Natural killer cell treated with Interleukin-12 subunit alpha and Interleukin-12 subunit beta and Interleukin-15 and Interleukin-18, amount 100 ng/mL, for 72 hours (primary cell): ENCODE measurements around the gene TAS2R20. TPM values are rescaled to one million over a fixed set of nuclear protein-coding genes. Genes with fewer than 3 reads are reported as not detected.
A peak's percentile ranks its signal among the peaks of the same experiment; 100 is the strongest.
"Not testable (repeated sequence)": the region's sequence is repeated elsewhere in the genome, so short reads cannot be mapped to it uniquely, and the experiment has no call there.

Experiments
- ATAC-seq, 2 donors: fragments of 150-1000 bp; cut with Tn5 transposase in 1 of 2; sonication (Bioruptor Pico), chemical (Tn5 transposase) in 1 of 2; 2 replicates each; pipeline ENCODE4 v1.10.0; 2021
- DNase-seq: peaks from one replicate; pipeline ENCODE4 v3.0.0; 2022; ENCODE audit warnings: low spot score
- H3K27ac Mint-ChIP-seq, 2 donors: 1 replicate in 1 of 2; 2 replicates in 1 of 2; pipeline ENCODE4 v1.8.0; 2022; ENCODE audit warnings: mixed read lengths in 2 of 2, mild to moderate bottlenecking in 1 of 2, moderate library complexity in 1 of 2
- H3K27me3 Mint-ChIP-seq, 2 donors: 1 replicate in 1 of 2; 2 replicates in 1 of 2; pipeline ENCODE4 v1.8.0; 2022; ENCODE audit warnings: mixed read lengths in 2 of 2
- H3K36me3 Mint-ChIP-seq: one replicate; pipeline ENCODE4 v1.8.0; 2022; ENCODE audit warnings: mixed read lengths
- H3K4me1 Mint-ChIP-seq, 2 donors: 1 replicate in 1 of 2; 2 replicates in 1 of 2; pipeline ENCODE4 v1.8.0; 2022; ENCODE audit warnings: low read depth in 2 of 2, mixed read lengths in 2 of 2, mild to moderate bottlenecking in 1 of 2
- H3K4me3 Mint-ChIP-seq: one replicate; pipeline ENCODE4 v1.8.0; 2022; ENCODE audit warnings: mixed read lengths
- H3K9me3 Mint-ChIP-seq: 2 replicates; pipeline ENCODE4 v1.8.0; 2022; ENCODE audit warnings: mixed read lengths
- total RNA-seq, 2 donors: library from RNA; stranded (reverse); gene quantifications; one replicate each; pipeline ENCODE4 v1.2.3, GENCODE V29; 2022

TAS2R20 gene, protein sequence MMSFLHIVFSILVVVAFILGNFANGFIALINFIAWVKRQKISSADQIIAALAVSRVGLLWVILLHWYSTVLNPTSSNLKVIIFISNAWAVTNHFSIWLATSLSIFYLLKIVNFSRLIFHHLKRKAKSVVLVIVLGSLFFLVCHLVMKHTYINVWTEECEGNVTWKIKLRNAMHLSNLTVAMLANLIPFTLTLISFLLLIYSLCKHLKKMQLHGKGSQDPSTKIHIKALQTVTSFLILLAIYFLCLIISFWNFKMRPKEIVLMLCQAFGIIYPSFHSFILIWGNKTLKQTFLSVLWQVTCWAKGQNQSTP
- total RNA-seq, result 1 to 10 TPM; 1.6 to 5.2 TPM

DNA sequence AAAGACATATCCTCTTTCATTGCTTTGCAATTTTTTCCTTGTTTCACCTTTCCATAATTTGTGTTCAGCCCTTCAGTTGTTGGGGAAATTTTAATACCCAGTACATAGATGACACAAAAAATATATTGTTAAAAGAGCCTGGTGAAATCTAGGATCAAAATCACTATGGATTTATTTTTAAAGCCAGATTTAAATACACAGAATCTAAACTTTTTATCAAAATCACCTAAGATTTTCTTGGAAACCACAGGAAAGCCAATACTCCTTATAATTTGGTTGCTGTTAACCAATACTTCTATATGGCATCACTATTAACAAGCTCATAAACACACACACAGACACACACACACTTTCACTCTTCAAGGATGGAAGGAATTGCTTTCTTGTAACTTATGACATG lies at the start of gene TAS2R20:
Gene TAS2R20 (minus strand): TSS at position 101 of the 400 bp plus-strand sequence. CDS start 429 bp downstream, outside the sequence.
- Mint-ChIP-seq H3K27ac (no peak within 1 kb of the TSS), H3K36me3 (no peaks in the 10 kb centered on the region), H3K4me1 (no peaks in the 10 kb centered on the region), H3K9me3 (no peaks in the 10 kb centered on the region), H3K27me3 (no peaks in the 10 kb centered on the region), H3K4me3 (no peak within 1 kb of the TSS)
- ATAC-seq, result no peak
- DNase-seq, result no peak

DNA sequence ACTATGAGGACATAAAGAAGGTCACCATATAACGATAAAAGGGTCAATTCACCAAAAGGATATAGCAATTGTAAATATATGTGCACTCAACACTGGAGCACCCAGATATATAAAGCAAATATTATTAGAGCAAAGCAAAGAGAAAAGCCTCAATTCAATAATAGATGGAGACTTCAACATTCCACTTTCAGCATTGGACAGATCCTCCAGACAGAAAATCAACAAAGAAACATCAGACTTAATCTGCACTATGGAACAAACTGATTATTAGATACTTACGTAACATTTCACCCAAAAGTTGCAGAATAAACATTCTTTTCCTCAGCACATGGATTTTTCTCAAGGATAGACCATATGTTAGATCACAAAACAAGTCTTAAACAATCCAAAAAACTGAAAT lies 43.3 kb upstream of the TAS2R20 start:
- ATAC-seq, DNase-seq, H3K27ac Mint-ChIP-seq, H3K9me3 Mint-ChIP-seq, H3K4me3 Mint-ChIP-seq, H3K27me3 Mint-ChIP-seq: not testable (repeated sequence)
- Mint-ChIP-seq H3K36me3 (peaks cover 18% of the 10 kb centered on the region), H3K4me1 (peaks cover 2 to 15% of the 10 kb centered on the region in 2 donors)

DNA sequence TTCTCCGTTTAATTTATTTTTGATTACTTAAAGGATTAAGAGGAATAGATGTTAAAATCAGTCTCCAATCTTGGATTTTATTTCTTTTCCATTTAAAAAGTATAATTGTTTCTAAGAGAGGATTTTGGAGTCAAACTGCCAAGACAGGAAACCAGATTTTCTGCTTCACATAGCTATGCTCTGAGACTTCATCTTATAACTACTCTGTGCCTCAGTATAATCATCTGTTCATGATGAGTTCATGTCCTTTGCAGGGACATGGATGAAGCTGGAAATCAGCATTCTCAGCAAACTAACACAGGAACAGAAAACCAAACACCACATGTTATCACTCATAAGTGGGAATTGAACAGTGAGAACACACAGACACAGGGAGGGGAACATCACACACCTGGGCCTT lies 42.1 kb upstream of the TAS2R20 start:
- DNase-seq (no peak), ATAC-seq (no peak)
- Mint-ChIP-seq H3K36me3 (peaks cover 17% of the 10 kb centered on the region), H3K27ac (no peak overlapping the region), H3K9me3 (no peaks in the 10 kb centered on the region), H3K27me3 (no peaks in the 10 kb centered on the region), H3K4me3 (no peak overlapping the region), H3K4me1 (peaks cover 2 to 15% of the 10 kb centered on the region in 2 donors)

DNA sequence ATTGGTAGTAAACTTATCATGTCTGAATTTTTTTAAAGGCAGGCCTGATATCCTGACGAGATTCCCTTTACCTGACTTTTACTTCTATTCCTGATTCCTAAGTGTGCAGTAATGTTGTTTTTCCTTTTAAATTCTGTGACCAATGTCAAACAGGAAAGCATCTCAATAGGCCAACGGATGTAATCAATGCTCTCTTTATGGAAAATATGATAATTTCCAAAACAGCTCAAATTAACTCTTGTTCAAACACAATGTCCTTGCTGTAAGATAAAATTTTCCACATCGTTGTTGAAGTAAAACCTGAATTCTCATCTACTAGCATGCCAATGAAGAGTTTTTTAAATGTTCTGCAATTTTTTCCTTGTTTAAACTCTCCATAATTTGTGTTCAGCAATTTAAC lies 41.1 kb upstream of the TAS2R20 start:
- Mint-ChIP-seq H3K27me3 (no peaks in the 10 kb centered on the region), H3K4me1 (peaks cover 0 to 15% of the 10 kb centered on the region in 2 donors), H3K4me3 (no peak overlapping the region), H3K9me3 (no peaks in the 10 kb centered on the region), H3K27ac (no peak overlapping the region), H3K36me3 (peaks cover 7% of the 10 kb centered on the region)
- ATAC-seq, result no peak
- no peak for DNase-seq

DNA sequence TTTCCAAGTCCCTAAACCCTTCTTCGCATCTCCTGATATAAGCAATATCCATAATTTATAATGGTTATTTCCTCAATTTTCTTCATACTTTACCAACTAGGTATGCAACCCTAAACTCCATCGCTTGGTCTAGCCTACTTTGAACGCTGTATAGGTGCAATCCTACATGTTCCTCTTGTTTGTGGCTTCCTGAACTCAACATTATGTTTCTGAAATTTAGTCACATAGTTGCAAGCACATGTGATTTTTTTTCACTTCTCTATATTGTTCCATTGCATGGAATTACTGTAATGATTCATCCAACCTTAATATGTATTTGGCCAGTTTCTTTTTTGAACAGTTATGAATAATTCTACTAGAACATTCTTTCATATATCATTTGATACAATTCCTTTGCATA lies 35.9 kb upstream of the TAS2R20 start:
- not testable (repeated sequence) for H3K27me3 Mint-ChIP-seq, H3K27ac Mint-ChIP-seq, H3K9me3 Mint-ChIP-seq, DNase-seq, H3K4me3 Mint-ChIP-seq, H3K4me1 Mint-ChIP-seq, H3K36me3 Mint-ChIP-seq
- peak in 1 of 2 donors; percentile 61 for ATAC-seq

DNA sequence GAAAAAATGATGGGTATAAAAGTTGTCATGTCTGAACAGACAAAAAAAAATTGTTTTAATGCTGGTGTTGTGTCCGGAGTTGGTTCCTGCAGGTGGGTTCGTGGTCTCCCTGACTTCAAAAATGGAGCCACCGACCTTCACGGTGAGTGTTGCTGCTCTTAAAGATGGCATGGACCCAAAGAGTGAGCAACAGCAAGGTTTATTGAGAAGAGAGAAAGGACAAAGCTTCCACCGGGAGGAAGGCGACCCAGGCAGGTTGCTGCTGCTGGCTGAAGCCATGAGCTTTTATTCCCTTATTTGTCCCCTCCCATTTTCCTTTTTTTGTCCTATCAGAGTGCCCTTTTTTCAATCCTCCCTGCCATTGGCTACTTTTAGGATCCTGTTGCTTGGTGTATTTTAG lies 33.2 kb upstream of the TAS2R20 start, which contains the start of gene TAS2R31:
Gene TAS2R31 (minus strand): TSS at position 101 of the 400 bp plus-strand sequence. CDS start 72 bp downstream, at position 29.
- no peak within 1 kb of the TSS for H3K4me3 Mint-ChIP-seq
- peaks cover 0 to 13% of the 10 kb centered on the region in 2 donors for H3K4me1 Mint-ChIP-seq
- H3K27me3 Mint-ChIP-seq, result no peaks in the 10 kb centered on the region
- H3K9me3 Mint-ChIP-seq, result peaks cover 4% of the 10 kb centered on the region
- DNase-seq (no peak), ATAC-seq (no peak)
- no peak within 1 kb of the TSS for H3K27ac Mint-ChIP-seq
- H3K36me3 Mint-ChIP-seq, result no peaks in the 10 kb centered on the region

DNA sequence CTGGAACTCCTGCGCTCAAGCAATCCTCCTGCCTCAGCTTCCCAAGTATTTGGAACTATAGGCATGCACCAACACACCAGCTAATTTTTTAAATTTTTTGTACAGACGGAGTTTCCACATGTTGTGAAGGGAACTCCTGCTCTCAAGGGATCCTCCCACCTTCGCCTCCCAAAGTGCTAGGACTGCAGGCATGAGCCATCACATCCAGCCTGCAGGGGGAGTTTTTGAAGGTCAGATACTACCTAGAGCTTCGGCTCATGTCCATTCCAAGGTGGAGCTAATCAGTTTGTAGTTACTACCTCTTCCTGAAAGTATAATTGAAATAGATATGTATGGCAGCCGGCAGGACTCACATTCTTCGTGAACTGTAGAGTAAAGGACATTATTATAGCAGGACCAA lies 28.0 kb upstream of the TAS2R20 start:
- Mint-ChIP-seq H3K27ac (no peak overlapping the region), H3K9me3 (no peaks in the 10 kb centered on the region), H3K36me3 (peaks cover 7% of the 10 kb centered on the region), H3K27me3 (no peaks in the 10 kb centered on the region), H3K4me1 (peaks cover 10 to 16% of the 10 kb centered on the region in 2 donors), H3K4me3 (no peak overlapping the region)
- DNase-seq (no peak), ATAC-seq (no peak)

DNA sequence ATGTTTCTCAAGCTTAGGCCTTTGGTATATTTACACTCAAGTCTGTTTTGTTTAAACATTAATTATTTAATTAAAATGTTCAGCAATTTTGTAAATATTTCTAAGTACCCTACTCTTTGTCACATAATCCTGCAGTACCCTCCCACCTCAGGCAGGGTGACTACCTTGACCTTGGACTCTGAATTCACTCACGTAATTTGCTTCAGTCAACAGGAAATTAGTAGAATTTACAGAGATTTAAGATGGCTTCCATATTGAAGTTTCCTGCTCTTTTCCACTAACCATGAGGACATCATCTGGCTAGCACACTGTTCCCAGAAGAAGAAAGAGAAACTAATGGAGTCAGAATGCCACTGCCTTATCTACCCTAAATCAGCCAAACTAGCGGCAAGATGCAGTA lies 25.3 kb upstream of the TAS2R20 start:
- no peaks in the 10 kb centered on the region for H3K27me3 Mint-ChIP-seq
- H3K4me1 Mint-ChIP-seq, result peaks cover 10 to 11% of the 10 kb centered on the region in 2 donors
- H3K9me3 Mint-ChIP-seq, result no peaks in the 10 kb centered on the region
- DNase-seq (no peak), ATAC-seq (no peak)
- peaks cover 7% of the 10 kb centered on the region for H3K36me3 Mint-ChIP-seq
- H3K27ac Mint-ChIP-seq, result no peak overlapping the region
- no peak overlapping the region for H3K4me3 Mint-ChIP-seq

DNA sequence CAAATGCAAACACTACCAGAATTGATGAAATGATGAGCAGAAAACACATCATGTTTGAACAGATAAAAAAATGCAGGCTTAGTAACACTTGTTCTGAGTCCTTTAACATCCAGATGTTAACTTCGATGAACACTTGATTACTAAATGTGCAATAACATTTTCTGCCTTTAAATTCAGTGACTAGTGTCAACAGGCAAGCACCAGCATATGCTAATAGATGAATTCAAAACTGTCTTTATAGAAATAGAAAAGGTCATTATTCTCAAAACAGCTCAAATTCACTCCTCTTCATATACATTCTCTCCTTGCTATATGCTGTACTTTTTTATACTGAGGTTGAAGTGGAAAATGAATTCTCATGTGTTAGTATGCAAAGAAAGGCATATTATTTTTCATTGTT lies 24.4 kb upstream of the TAS2R20 start, which contains the start of gene TAS2R19:
Gene TAS2R19 (minus strand): TSS at position 101 of the 400 bp plus-strand sequence. CDS start 49 bp downstream, at position 52.
- Mint-ChIP-seq H3K27me3 (no peaks in the 10 kb centered on the region), H3K27ac (no peak within 1 kb of the TSS), H3K4me3 (no peak within 1 kb of the TSS), H3K4me1 (peaks cover 10 to 11% of the 10 kb centered on the region in 2 donors), H3K9me3 (no peaks in the 10 kb centered on the region), H3K36me3 (peaks cover 7% of the 10 kb centered on the region)
- DNase-seq (no peak), ATAC-seq (no peak)

DNA sequence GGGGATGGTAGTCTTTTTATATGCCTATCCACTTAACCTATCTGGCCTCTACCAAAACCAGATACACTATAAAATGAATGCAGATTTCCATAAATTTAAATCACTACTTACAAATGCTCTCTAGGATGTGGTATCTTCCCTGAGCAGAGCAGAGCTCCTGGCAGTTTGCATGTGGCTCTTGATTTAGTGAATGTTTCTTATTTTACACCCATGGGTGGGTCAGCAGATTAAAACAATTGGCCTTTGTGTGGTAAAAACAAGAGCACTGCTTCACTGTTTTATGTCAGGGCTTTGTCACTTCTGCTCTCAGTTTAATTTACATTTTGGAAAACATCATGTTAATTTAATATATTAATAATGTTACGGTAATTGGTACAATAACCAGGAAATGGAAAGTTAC lies 18.8 kb upstream of the TAS2R20 start:
- Mint-ChIP-seq H3K9me3 (no peaks in the 10 kb centered on the region), H3K4me1 (peaks cover 5 to 11% of the 10 kb centered on the region in 2 donors), H3K27ac (no peak overlapping the region), H3K27me3 (no peaks in the 10 kb centered on the region), H3K36me3 (no peaks in the 10 kb centered on the region), H3K4me3 (no peak overlapping the region)
- ATAC-seq (no peak), DNase-seq (no peak)

DNA sequence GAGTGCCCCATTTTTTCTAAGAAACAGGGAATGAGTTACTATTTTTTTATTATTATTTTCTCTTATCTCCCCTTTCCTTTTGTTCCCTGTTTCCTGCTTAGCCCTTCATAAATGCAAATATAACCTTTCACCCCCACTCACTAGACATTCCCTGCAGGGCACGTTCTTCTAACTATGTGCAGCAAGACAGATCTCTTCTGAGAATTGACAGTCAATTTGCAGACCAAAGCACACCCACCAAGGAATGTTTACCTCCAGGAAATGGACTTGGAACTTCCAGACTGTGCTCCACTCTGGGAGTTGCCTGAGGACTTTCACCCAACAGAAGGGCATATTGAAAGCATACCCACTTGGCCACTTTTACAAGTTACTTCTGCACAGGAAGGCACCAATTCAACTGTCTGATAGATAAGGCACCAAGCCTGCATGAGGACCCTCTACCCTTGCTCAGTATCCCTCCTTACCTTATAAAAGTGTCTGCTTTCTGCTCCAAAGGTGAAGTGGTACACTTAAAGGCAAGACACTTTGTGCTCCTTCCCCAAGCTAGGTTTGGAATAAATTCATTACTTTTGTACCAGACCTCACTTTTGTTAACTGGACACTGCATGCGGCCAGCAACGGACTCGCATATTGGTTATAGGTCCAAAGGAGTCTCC lies 17.8 kb upstream of the TAS2R20 start:
- Mint-ChIP-seq H3K4me3 (no peak overlapping the region), H3K4me1 (peaks cover 0 to 6% of the 10 kb centered on the region in 2 donors), H3K9me3 (no peaks in the 10 kb centered on the region), H3K27me3 (no peaks in the 10 kb centered on the region), H3K36me3 (no peaks in the 10 kb centered on the region), H3K27ac (no peak overlapping the region)
- DNase-seq (no peak), ATAC-seq (no peak)

DNA sequence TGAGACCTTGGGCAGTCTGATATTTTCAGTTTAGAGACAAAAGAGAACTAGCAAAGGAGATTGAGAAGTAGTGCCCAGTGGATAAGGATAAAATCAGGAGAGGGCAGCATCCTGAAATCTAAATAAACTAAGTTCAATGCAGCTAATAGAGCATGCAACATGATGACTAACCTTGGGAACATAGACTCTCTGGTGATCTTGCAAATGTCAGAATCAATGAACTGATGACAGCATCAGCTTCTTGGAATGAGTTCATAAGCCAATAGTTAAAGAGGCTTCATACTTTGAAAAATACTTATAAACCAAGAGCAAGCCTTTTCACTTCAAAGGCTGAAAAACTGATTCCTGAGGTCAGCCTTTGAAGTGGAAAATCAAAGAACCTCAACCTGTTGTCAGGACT lies 16.1 kb upstream of the TAS2R20 start:
- no peak overlapping the region for H3K4me3 Mint-ChIP-seq
- H3K9me3 Mint-ChIP-seq, result no peaks in the 10 kb centered on the region
- H3K4me1 Mint-ChIP-seq, result peaks cover 0 to 6% of the 10 kb centered on the region in 2 donors
- no peak for DNase-seq
- ATAC-seq, result no peak
- no peaks in the 10 kb centered on the region for H3K36me3 Mint-ChIP-seq
- no peaks in the 10 kb centered on the region for H3K27me3 Mint-ChIP-seq
- H3K27ac Mint-ChIP-seq, result no peak overlapping the region

DNA sequence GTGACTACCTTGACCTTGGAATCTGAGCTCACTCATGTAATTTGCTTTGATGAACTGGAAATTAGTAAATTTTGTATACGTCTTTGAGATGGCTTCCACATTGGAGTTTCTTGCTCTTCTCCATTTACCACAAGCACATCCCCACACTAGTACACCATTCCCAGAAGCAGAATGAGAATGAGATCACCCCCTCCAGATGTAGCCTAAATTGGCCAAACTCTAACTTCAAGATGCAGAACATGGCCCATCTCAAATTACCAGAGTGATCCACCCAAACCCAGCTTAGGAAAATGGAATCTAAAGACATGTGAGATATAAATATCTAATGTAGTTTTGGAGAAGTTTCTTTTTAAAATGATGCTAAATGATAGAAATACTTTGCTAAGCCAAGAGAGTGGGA lies 9.5 kb upstream of the TAS2R20 start:
- Mint-ChIP-seq H3K4me1 (no peaks in the 10 kb centered on the region), H3K36me3 (no peaks in the 10 kb centered on the region), H3K27ac (no peak overlapping the region), H3K4me3 (no peak overlapping the region), H3K27me3 (no peaks in the 10 kb centered on the region), H3K9me3 (no peaks in the 10 kb centered on the region)
- DNase-seq (no peak), ATAC-seq (no peak)

DNA sequence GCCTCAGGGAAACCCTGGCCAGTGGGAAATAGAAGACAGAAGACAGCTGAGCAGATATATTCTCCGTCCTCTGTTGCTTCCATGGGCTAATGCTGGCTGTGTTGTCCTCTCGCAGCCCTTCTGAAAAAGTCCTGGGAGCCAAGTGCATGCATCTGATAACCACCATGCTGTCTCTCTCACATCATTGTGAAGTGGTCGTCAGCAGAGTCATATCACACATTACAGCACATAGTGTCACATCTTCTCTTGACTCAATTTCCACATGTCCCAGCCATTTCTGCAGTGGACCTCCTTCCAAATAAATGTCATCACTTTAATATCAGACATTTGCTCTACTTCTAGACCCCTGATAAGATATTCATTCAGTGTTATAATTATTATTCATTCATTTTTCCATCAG lies 3.8 kb downstream of the TAS2R20 start:
- no peak for DNase-seq
- Mint-ChIP-seq H3K36me3 (peaks cover 12% of the 10 kb centered on the region), H3K27me3 (no peaks in the 10 kb centered on the region), H3K9me3 (no peaks in the 10 kb centered on the region), H3K4me1 (no peaks in the 10 kb centered on the region), H3K27ac (no peak overlapping the region), H3K4me3 (no peak overlapping the region)
- no peak for ATAC-seq
